HG02852 (cell line): ENCODE data around the gene UST.
"Not testable (repeated sequence)": the region's sequence is repeated elsewhere in the genome, so short reads cannot be mapped to it uniquely, and the experiment has no call there.

Source experiments
- ATAC-seq: cut with Tn5 transposase; IDR thresholded peaks from one replicate; pipeline ENCODE4 v1.9.1; 2021; ENCODE audit warnings: mild to moderate bottlenecking, moderate library complexity; ENCODE audit not compliant: unreplicated experiment

The UST gene

GRCh38 chr6:148831064-148831463, 84.2 kb downstream of the UST start:
- no peak for ATAC-seq

GRCh38 chr6:148831531-148831930, 84.7 kb downstream of the UST start:
- ATAC-seq, result no peak

- peak; percentile 56 for ATAC-seq
These were observed 89.2 kb downstream of the UST start for GRCh38 chr6:148835920-148836441.

- ATAC-seq, result no peak
These were observed 89.9 kb downstream of the UST start for GRCh38 chr6:148836751-148837150.

GRCh38 chr6:148837941-148838340, 91.1 kb downstream of the UST start:
- no peak for ATAC-seq

GRCh38 chr6:148839044-148839443, 92.2 kb downstream of the UST start:
- ATAC-seq, result no peak

- ATAC-seq, result no peak
These were observed 93.4 kb downstream of the UST start for GRCh38 chr6:148840256-148840655.

- no peak for ATAC-seq
These were observed 95.6 kb downstream of the UST start for GRCh38 chr6:148842296-148843019.

- ATAC-seq, result no peak
These were observed 98.6 kb downstream of the UST start for GRCh38 chr6:148845464-148845863.

- ATAC-seq, result no peak
These were observed 100.2 kb downstream of the UST start for GRCh38 chr6:148846778-148847761.

GRCh38 chr6:148848915-148849314, 102.1 kb downstream of the UST start:
- ATAC-seq, result no peak

- ATAC-seq, result not testable (repeated sequence)
These were observed 102.6 kb downstream of the UST start for GRCh38 chr6:148849449-148849848.

GRCh38 chr6:148850964-148851363, 104.1 kb downstream of the UST start:
- ATAC-seq, result no peak

GRCh38 chr6:148851683-148852556, 105.1 kb downstream of the UST start:
- ATAC-seq, result no peak

- ATAC-seq, result no peak
These were observed 105.9 kb downstream of the UST start for GRCh38 chr6:148852688-148853087.

- ATAC-seq, result not testable (repeated sequence)
These were observed 106.3 kb downstream of the UST start for GRCh38 chr6:148853113-148853512.

- no peak for ATAC-seq
These were observed 107.3 kb downstream of the UST start for GRCh38 chr6:148854096-148854495.

GRCh38 chr6:148854992-148855391, 108.2 kb downstream of the UST start:
- no peak for ATAC-seq

GRCh38 chr6:148855744-148856143, 108.9 kb downstream of the UST start:
- ATAC-seq, result no peak

- no peak for ATAC-seq
These were observed 111.1 kb downstream of the UST start for GRCh38 chr6:148857798-148858390.
